PC-3 (cell line): ENCODE measurements around the gene ZXDC.

Experiments
- EZH2 ChIP-seq: fragments of 300-600 bp; sonication (generic); IDR thresholded peaks from one replicate; pipeline ENCODE4 v1.6.1; 2017; ENCODE audit warnings: antibody characterized with exemption, mild to moderate bottlenecking, low read length; ENCODE audit not compliant: unreplicated experiment
- EZH2phosphoT487 ChIP-seq: fragments of 300-600 bp; sonication (generic); IDR thresholded peaks from 2 replicates; pipeline ENCODE4 v1.6.1; 2018; ENCODE audit warnings: mild to moderate bottlenecking, antibody characterized with exemption, low read length, borderline replicate concordance
- TF ChIP-seq, protein P1 (sequence below): fragments of 300-600 bp; sonication (generic); conservative IDR thresholded peaks from 2 replicates; pipeline ENCODE4 v1.5.1; 2017; ENCODE audit warnings: antibody characterized with exemption, low read depth, mild to moderate bottlenecking, low read length

DNA sequence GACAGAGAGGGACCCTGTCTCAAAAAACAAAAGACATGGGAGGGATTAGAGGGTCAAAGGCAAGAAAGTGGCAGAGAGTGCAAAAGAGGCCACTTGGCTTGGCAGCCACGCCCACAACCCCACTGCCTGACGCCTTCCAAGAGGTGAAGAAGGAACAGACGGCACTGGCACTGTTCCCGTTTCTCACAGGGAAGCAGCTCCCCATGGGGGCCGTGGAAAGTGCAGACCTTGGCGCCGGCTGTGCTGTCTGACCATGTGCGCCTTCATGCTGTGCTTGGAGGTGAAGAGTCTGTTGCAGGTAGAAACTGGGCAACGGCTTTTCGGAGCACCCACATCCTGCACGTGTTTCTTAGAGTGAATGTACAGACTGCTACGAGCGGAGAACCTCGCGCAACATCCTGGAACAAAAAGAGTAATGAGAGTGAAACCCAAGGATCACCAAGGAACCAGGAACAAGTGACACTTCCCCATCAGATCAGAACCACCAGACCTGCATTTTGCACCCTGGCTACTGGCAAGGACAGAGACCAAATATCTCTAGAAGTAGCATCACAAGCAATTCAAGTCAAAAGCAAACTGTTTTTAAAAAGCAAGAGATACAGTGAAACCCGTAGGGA lies 9.7 kb downstream of the ZXDC start:
- TF ChIP-seq EZH2: no peak
- TF ChIP-seq, protein P1, sequence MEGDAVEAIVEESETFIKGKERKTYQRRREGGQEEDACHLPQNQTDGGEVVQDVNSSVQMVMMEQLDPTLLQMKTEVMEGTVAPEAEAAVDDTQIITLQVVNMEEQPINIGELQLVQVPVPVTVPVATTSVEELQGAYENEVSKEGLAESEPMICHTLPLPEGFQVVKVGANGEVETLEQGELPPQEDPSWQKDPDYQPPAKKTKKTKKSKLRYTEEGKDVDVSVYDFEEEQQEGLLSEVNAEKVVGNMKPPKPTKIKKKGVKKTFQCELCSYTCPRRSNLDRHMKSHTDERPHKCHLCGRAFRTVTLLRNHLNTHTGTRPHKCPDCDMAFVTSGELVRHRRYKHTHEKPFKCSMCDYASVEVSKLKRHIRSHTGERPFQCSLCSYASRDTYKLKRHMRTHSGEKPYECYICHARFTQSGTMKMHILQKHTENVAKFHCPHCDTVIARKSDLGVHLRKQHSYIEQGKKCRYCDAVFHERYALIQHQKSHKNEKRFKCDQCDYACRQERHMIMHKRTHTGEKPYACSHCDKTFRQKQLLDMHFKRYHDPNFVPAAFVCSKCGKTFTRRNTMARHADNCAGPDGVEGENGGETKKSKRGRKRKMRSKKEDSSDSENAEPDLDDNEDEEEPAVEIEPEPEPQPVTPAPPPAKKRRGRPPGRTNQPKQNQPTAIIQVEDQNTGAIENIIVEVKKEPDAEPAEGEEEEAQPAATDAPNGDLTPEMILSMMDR: no peak
- no peak for TF ChIP-seq EZH2phosphoT487
